Measurements from ENCODE around the gene TNIP2.

DNA sequence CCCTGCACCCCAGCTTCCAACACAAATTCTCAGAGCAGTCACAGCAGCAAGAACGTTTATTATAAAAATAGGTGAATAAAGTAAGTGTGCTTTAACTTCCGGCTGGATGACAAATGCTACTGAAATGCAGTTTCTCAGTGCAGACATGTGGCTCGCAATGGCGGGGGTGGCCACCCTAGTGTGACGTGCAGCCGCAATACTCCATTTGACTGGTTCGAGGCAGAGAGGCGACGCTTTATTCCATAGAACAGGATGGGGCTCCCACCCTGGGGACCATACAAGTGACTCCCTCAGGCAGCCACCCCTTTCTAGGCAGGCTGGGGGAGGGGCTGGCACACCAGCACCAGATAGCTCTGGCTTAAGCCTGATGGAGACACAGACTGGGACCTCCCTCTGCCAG is 14.5 kb downstream of the TNIP2 start:
- no peak for TF ChIP-seq EZH2phosphoT487 (IDR thresholded peaks at IDR 0.05; ENCODE audit: low read length)
- TF ChIP-seq, protein P1, sequence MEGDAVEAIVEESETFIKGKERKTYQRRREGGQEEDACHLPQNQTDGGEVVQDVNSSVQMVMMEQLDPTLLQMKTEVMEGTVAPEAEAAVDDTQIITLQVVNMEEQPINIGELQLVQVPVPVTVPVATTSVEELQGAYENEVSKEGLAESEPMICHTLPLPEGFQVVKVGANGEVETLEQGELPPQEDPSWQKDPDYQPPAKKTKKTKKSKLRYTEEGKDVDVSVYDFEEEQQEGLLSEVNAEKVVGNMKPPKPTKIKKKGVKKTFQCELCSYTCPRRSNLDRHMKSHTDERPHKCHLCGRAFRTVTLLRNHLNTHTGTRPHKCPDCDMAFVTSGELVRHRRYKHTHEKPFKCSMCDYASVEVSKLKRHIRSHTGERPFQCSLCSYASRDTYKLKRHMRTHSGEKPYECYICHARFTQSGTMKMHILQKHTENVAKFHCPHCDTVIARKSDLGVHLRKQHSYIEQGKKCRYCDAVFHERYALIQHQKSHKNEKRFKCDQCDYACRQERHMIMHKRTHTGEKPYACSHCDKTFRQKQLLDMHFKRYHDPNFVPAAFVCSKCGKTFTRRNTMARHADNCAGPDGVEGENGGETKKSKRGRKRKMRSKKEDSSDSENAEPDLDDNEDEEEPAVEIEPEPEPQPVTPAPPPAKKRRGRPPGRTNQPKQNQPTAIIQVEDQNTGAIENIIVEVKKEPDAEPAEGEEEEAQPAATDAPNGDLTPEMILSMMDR (IDR thresholded peaks at IDR 0.05; ENCODE audit: low read length), result no peak

Data from MM.1S (cell line).